ENCODE measurements around the gene POLR3K.
"Not testable (repeated sequence)": the region's sequence is repeated elsewhere in the genome, so short reads cannot be mapped to it uniquely, and the experiment has no call there.

POLR3K gene

GRCh38 chr16:42069-42457 lies 11.3 kb downstream of the POLR3K start:
- DNase-seq, result no peak

GRCh38 chr16:41439-42068 lies 11.9 kb downstream of the POLR3K start:
- DNase-seq, result no peak

GRCh38 chr16:38941-39892 lies 14.2 kb downstream of the POLR3K start:
- no peak for DNase-seq

GRCh38 chr16:38206-38605 lies 15.2 kb downstream of the POLR3K start:
- DNase-seq, result not testable (repeated sequence)

GRCh38 chr16:37511-37910 lies 15.9 kb downstream of the POLR3K start:
- no peak for DNase-seq

- no peak for DNase-seq
These were observed 16.9 kb downstream of the POLR3K start for GRCh38 chr16:36336-36984.

- no peak for DNase-seq
These were observed 17.6 kb downstream of the POLR3K start for GRCh38 chr16:35678-36305.

GRCh38 chr16:35011-35677 lies 18.3 kb downstream of the POLR3K start:
- DNase-seq, result no peak

- DNase-seq, result no peak
These were observed 18.8 kb downstream of the POLR3K start for GRCh38 chr16:34648-34987.

GRCh38 chr16:33877-34647 lies 19.3 kb downstream of the POLR3K start:
- DNase-seq, result no peak

GRCh38 chr16:33154-33876 lies 20.1 kb downstream of the POLR3K start:
- not testable (repeated sequence) for DNase-seq

- DNase-seq, result not testable (repeated sequence)
These were observed 22.8 kb downstream of the POLR3K start for GRCh38 chr16:30627-31026.

GRCh38 chr16:25926-26348 lies 27.5 kb downstream of the POLR3K start:
- not testable (repeated sequence) for DNase-seq

GRCh38 chr16:24151-24550 lies 29.3 kb downstream of the POLR3K start:
- DNase-seq, result not testable (repeated sequence)

GRCh38 chr16:20886-21285 lies 32.5 kb downstream of the POLR3K start:
- not testable (repeated sequence) for DNase-seq

- DNase-seq, result not testable (repeated sequence)
These were observed 36.2 kb downstream of the POLR3K start for GRCh38 chr16:17062-17765.

GRCh38 chr16:10772-11171 lies 42.6 kb downstream of the POLR3K start:
- DNase-seq, result peak in 1 of 2 experiments; percentile 66

- peak in 1 of 2 experiments; percentile 21 for DNase-seq
These were observed 43.3 kb downstream of the POLR3K start for GRCh38 chr16:9903-10665.
